B cell (primary cell): ENCODE measurements around the gene TENM3.

Source experiments
- EZH2 ChIP-seq: IDR thresholded peaks from 2 replicates; pipeline ENCODE4 v1.6.1; 2012; ENCODE audit warnings: borderline replicate concordance, low read depth, mild to moderate bottlenecking, moderate library complexity, low read length; ENCODE audit not compliant: insufficient read depth, poor library complexity, severe bottlenecking
- TF ChIP-seq, protein P1 (sequence below): fragments of 200-600 bp; IDR thresholded peaks from one replicate; pipeline ENCODE4 v1.8.0; 2022; ENCODE audit warnings: antibody characterized with exemption, mild to moderate bottlenecking

DNA sequence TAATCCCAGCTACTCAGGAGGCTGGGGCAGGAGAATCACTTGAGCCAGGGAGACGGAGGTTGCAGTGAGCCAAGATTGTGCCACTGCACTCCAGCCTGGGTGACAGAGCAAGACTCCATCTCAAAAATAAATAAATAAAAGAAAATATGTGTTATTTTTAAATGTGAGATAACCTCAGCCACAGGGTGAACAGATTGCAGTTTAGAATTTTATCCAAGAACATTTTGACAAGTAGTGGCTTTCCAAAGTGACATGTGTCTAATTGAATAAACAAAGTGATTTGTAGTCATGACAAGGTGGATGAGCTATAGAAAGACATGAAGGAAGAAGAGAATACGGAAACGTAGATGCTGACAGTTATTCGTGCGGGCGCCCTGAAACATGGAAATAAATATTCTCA is 497.9 kb downstream of the TENM3 start:
- TF ChIP-seq, protein P1, sequence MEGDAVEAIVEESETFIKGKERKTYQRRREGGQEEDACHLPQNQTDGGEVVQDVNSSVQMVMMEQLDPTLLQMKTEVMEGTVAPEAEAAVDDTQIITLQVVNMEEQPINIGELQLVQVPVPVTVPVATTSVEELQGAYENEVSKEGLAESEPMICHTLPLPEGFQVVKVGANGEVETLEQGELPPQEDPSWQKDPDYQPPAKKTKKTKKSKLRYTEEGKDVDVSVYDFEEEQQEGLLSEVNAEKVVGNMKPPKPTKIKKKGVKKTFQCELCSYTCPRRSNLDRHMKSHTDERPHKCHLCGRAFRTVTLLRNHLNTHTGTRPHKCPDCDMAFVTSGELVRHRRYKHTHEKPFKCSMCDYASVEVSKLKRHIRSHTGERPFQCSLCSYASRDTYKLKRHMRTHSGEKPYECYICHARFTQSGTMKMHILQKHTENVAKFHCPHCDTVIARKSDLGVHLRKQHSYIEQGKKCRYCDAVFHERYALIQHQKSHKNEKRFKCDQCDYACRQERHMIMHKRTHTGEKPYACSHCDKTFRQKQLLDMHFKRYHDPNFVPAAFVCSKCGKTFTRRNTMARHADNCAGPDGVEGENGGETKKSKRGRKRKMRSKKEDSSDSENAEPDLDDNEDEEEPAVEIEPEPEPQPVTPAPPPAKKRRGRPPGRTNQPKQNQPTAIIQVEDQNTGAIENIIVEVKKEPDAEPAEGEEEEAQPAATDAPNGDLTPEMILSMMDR: no peak
- TF ChIP-seq EZH2: no peak
